RKO (cell line): ENCODE measurements around the gene CYP2E1.
A peak's percentile ranks its signal among the peaks of the same experiment; 100 is the strongest.
"Not testable (repeated sequence)": the region's sequence is repeated elsewhere in the genome, so short reads cannot be mapped to it uniquely, and the experiment has no call there.

Experiments
- DNase-seq: peaks from one replicate; pipeline ENCODE4 v3.0.0-alpha.2; 2016; ENCODE audit warnings: low spot score

The CYP2E1 gene

DNA sequence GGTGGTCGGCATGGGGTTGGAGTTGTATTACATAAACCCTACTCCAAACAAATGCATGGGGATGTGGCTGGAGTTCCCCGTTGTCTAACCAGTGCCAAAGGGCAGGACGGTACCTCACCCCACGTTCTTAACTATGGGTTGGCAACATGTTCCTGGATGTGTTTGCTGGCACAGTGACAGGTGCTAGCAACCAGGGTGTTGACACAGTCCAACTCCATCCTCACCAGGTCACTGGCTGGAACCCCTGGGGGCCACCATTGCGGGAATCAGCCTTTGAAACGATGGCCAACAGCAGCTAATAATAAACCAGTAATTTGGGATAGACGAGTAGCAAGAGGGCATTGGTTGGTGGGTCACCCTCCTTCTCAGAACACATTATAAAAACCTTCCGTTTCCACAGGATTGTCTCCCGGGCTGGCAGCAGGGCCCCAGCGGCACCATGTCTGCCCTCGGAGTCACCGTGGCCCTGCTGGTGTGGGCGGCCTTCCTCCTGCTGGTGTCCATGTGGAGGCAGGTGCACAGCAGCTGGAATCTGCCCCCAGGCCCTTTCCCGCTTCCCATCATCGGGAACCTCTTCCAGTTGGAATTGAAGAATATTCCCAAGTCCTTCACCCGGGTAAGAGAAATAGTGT, at the start of gene CYP2E1:
Gene CYP2E1, plus strand, starts transcription at position 407 of the 632 bp plus-strand sequence. Its CDS starts 33 bp downstream, at position 440.
- DNase-seq, result no peak

GRCh38 chr10:133481086-133481643, 46.0 kb upstream of the CYP2E1 start:
- no peak for DNase-seq

DNA sequence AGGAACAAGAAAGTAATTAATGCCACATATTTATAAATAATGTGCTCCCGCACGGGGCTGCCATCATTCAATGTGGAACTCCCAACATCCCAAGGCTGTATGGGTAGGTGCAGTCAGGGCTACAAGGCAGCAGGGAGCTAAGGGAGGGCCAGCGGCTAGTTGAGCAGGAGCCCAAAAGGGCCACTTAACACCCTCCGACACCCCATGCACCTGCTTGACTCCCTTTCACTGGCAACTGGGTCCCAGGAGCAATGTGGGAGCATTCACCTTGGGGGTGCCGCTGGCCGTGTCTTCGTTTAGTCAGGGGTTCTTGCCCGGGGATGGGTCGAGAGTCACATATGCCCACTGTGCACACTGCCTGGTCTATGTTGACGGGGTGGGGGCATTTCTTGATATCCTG, 45.5 kb upstream of the CYP2E1 start:
- no peak for DNase-seq

DNA sequence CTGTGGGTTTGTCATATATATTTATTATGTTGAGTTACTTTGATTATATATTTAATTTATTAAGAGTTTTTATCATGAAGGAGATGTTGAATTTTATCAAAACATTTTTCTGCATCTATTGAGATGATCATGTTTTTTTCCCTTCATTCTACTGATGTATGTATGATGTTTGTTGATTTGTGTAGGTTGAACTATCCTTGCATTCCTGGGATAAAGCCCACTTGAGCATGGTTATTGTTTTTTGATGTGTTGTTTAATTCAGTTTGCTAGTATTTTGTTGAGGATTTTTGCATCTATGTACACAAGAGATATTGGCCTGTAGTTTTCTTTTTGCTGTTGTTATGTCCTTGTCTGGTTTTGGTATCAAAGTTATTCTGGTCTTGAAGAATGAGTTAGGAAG, 42.3 kb upstream of the CYP2E1 start:
- DNase-seq, result no peak

GRCh38 chr10:133487085-133487484, 40.1 kb upstream of the CYP2E1 start:
- no peak for DNase-seq

DNA sequence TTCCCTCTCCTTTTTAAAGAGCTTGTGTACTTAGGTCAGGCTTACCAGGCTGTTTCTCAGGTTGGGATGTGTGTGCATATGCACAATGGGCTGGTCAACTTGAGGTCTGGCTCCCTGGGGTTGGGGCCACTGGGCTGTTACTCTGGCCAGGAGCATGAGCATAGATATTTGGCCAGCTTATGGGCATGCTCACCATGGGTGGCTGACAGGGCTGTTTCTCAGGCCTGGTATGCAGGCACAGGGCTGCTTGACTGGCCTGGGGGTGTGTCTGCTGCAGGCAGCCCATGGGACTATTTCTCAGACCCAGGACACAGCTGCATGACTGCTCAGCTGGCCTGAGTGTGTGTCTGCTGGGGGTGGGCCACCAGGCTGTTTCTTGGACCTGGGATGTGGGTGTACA, 38.8 kb upstream of the CYP2E1 start:
- no peak for DNase-seq

DNA sequence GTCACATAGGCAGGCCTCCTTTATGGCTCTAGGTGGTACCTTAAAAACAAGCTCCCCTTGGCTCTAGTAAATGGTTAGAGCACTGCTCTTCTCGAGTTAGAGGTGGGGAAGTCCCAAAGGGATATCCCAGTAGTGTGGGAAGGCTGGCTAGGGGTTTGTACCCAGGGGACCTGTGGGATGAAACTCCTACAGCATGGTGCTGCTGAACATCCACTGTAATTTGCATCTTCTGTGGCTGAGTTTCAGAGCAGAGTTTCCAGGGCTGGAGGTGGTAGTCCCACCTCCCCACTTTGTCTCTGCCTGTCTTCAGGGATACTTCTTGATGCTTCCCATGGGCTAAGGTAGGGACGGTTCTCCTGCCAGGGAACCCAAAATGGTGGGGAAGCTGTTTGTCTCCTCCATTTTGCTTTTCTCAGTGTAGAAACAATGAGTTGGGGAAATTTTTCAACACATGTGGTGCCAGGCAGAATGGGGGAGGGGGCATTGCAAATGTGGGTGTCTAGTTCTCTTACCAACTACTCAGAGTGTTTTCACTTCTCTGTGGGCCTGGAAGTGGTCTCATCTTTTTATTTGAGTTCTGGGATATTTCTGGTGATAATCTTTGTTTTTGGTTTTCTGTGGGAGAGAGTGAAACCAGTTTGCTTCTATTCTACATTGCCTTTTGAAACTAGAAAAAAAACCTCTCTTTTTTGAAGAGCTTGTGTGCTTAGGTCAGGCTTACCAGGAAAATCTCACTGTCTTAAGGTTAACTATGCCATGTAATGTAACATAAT, 37.2 kb upstream of the CYP2E1 start:
- no peak for DNase-seq

- DNase-seq, result not testable (repeated sequence)
Measured at GRCh38 chr10:133493562-133493961, 33.6 kb upstream of the CYP2E1 start.

- not testable (repeated sequence) for DNase-seq
Measured at GRCh38 chr10:133497363-133497762, 29.8 kb upstream of the CYP2E1 start.

GRCh38 chr10:133499176-133499575, 28.0 kb upstream of the CYP2E1 start:
- not testable (repeated sequence) for DNase-seq

DNA sequence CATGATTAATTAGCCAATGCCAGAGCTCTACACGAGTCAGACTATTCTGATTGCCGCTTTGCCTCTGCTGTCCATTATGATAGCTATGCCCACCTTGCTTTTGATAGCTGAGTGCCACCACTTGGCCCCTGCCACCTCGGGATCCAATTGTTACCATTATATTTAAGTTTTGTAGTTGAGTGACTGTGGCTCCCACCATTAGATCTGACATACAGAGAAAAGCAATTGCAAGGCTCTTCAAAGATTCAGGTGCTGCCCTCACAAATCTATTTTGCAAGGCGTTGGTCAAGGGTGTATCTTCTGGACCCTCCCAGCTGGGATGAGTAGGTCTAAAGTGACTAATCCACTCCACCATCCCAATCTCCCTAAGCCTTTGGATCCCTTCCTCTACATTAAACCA, 26.3 kb upstream of the CYP2E1 start:
- not testable (repeated sequence) for DNase-seq

DNA sequence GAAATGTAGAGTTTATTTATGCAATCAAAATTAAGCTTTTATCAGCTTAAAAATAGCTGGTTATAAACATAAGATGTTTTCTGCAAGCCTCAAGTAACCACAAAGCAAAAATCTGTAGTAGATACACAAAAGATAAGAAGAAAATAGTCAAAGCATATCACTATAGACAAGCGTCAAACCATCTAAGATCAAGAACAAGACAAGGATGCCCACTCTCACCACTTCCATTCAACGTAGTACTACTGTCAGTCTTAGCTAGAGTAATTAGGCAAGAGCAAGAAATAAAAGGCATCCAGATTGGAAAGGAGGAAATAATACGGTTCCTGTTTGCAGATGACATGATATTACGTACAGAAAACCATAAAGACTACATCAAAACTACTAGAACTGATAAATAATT, 17.5 kb upstream of the CYP2E1 start:
- no peak for DNase-seq

- DNase-seq, result no peak
Measured at GRCh38 chr10:133511408-133511807, 15.8 kb upstream of the CYP2E1 start.

DNA sequence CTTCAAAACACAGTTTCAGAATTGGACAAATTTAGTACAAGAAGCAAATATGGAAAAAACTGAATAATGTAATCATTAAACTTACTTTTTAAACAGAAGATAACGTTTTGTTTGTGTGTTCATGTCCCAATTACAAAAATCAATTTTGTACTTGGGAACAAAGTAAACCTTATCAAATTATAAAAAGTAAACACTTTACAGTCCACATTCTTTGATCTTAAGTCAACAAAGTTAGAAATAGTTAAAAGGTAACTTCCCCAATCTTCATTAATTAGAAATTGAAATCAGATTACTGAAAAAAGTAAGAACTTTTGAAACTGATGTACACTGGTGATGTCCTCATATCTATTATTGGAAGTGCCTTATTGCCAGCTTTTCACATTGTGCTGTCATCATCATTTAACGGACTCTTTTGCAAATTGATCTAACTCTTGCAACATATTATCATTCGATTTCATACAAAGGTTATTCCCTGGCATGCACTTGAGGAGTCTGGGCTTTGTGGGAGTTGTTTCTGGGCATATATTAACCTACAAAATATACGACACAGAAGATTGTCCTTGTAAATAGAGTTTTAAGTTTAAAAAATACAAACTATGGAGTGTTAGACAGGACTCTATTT, 15.1 kb upstream of the CYP2E1 start:
- no peak for DNase-seq

DNA sequence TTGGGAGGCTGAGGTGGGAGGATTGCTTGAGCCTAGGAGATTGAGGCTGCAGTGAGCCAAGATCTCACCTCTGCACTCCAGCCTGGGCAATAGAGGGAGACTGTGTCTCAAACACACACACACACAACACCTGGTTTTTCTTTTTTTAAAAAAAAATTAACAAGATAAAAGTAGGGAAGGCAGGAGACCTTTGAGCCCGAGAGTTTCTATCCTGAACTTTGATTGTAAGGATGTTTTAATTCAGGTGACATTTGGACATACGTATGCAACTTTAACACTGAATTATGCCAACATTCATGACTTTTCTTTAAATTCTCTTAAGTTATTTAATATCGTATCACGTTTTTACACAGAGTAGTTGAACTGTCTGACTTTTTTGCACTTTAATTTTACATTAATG, 11.7 kb upstream of the CYP2E1 start:
- DNase-seq, result no peak

DNA sequence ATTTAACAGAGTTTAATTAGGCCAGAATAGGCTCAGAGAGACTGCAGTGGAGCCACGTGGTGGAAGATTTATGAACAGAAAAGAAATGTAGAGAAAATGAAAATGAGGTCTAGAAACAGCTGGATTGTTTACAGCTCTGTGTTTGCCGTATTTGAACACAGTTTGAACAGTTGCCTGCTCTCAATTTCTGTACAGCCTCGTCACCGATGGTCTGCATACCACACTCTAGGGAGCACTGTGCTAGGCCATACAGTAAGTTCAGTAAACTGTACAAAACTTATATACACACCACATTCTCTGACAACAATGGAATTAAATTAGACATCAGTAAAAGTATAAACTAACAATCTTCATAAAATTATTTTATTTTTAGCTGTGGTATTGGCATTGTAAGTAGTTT, 11.1 kb upstream of the CYP2E1 start:
- DNase-seq, result no peak

- DNase-seq, result not testable (repeated sequence)
Measured at GRCh38 chr10:133518517-133518916, 8.6 kb upstream of the CYP2E1 start.

GRCh38 chr10:133520193-133520738, 6.9 kb upstream of the CYP2E1 start:
- peak; percentile 88 for DNase-seq

GRCh38 chr10:133523631-133524203, 3.4 kb upstream of the CYP2E1 start:
- DNase-seq, result no peak

DNA sequence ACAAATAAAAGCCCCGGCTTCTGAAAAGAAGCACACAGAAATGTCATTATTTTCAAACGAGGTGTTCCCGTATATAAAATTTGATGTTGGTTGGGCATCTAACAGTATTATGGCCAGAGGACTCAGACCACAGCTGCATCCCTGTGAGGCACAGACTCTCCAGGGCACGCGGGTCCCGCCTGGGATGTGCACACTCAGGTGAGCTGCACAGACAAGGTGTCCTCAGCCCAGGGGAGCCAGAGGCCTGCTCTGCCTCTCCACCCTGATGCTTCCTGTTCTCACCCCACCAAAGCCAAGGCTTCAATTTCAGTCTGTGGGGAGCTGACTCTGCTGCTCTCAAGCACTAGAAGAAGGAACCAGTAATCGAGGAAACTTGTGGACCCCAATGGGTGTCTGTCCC, 1.7 kb upstream of the CYP2E1 start:
- no peak for DNase-seq

GRCh38 chr10:133527771-133528271, 658 bp downstream of the CYP2E1 start:
- DNase-seq, result no peak

- DNase-seq, result no peak
Measured at GRCh38 chr10:133528296-133528844, 1.2 kb downstream of the CYP2E1 start.
